22Rv1 (cell line): ENCODE data around the gene CDC42EP5.

Experiments
- ZFX ChIP-seq: fragments of 450-650 bp; IDR thresholded peaks from 2 replicates; pipeline ENCODE4 v1.6.1; 2017; ENCODE audit warnings: antibody characterized with exemption, borderline replicate concordance
- TF ChIP-seq, protein P1 (sequence below): fragments of 450-650 bp; IDR thresholded peaks from 2 replicates; pipeline ENCODE4 v1.5.1; 2017; ENCODE audit warnings: mild to moderate bottlenecking

DNA sequence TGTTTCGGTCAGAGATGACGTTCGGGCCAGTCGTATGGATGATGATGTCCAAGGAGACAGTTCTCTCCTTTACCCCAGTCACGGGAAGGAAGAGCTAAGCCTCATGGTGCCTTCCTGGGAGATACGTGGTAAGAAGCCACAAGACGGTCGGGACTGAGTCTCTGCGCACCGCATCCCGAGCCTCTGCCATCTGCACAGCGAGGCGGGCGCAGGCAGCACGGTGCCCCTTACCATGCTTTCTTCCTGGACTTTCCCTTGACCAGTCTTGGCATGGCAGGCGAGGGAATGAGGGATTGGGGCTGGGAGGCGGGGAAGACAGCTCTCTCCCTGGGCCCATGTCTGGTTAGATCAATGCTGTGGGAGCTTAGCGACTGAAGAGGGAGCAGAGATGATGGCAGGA, 19.5 kb upstream of the CDC42EP5 start:
- TF ChIP-seq ZFX: no peak
- TF ChIP-seq, protein P1, sequence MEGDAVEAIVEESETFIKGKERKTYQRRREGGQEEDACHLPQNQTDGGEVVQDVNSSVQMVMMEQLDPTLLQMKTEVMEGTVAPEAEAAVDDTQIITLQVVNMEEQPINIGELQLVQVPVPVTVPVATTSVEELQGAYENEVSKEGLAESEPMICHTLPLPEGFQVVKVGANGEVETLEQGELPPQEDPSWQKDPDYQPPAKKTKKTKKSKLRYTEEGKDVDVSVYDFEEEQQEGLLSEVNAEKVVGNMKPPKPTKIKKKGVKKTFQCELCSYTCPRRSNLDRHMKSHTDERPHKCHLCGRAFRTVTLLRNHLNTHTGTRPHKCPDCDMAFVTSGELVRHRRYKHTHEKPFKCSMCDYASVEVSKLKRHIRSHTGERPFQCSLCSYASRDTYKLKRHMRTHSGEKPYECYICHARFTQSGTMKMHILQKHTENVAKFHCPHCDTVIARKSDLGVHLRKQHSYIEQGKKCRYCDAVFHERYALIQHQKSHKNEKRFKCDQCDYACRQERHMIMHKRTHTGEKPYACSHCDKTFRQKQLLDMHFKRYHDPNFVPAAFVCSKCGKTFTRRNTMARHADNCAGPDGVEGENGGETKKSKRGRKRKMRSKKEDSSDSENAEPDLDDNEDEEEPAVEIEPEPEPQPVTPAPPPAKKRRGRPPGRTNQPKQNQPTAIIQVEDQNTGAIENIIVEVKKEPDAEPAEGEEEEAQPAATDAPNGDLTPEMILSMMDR: no peak
